Neural progenitor cell (in vitro differentiated cells): ENCODE data around the gene SYT1. TPM values are rescaled to one million over a fixed set of nuclear protein-coding genes. Genes with fewer than 3 reads are reported as not detected.

Source experiments
- DNase-seq: peaks from one replicate; pipeline ENCODE4 v3.0.0-alpha.2; 2016; ENCODE audit warnings: low spot score
- H2AFZ ChIP-seq: fragments of 200-600 bp; sonication (generic); replicated peaks from 2 replicates; pipeline ENCODE4 v1.6.1; 2016; ENCODE audit warnings: antibody characterized with exemption
- H3F3A ChIP-seq: fragments of 200-600 bp; sonication (generic); 2 replicates; pipeline ENCODE4 v1.6.1; 2016; ENCODE audit warnings: antibody characterized with exemption, low read depth
- H3K27ac ChIP-seq: fragments of 200-600 bp; sonication (generic); 2 replicates; pipeline ENCODE4 v1.5.1; 2016; ENCODE audit warnings: mild to moderate bottlenecking
- H3K27me3 ChIP-seq: fragments of 200-600 bp; sonication (generic); 2 replicates; pipeline ENCODE4 v1.6.1; 2016; ENCODE audit warnings: mild to moderate bottlenecking, moderate library complexity
- H3K36me3 ChIP-seq: fragments of 200-600 bp; sonication (generic); 2 replicates; pipeline ENCODE4 v1.5.1; 2016
- H3K4me1 ChIP-seq: fragments of 200-600 bp; sonication (generic); 2 replicates; pipeline ENCODE4 v1.6.1; 2016; ENCODE audit warnings: mixed run types
- H3K4me2 ChIP-seq: fragments of 200-600 bp; sonication (generic); 2 replicates; pipeline ENCODE4 v1.6.1; 2016
- H3K4me3 ChIP-seq: fragments of 200-600 bp; sonication (generic); 2 replicates; pipeline ENCODE4 v1.5.1; 2016
- H3K79me2 ChIP-seq: fragments of 200-600 bp; sonication (generic); 2 replicates; pipeline ENCODE4 v1.6.1; 2016; ENCODE audit warnings: low read depth
- H3K9ac ChIP-seq: fragments of 200-600 bp; sonication (generic); 2 replicates; pipeline ENCODE4 v1.6.1; 2016
- H3K9me3 ChIP-seq: fragments of 200-600 bp; sonication (generic); 2 replicates; pipeline ENCODE4 v1.5.1; 2016; ENCODE audit warnings: low read depth
- H4K20me1 ChIP-seq: fragments of 200-600 bp; sonication (generic); 2 replicates; pipeline ENCODE4 v1.6.1; 2016; ENCODE audit warnings: low read depth
- H3K27ac Mint-ChIP-seq: 3 replicates; pipeline ENCODE4 v1.8.0; 2021; ENCODE audit warnings: mixed read lengths
- H3K27me3 Mint-ChIP-seq: 2 replicates; pipeline ENCODE4 v1.8.0; 2022; ENCODE audit warnings: low read depth, mild to moderate bottlenecking, inconsistent platforms, moderate library complexity, mixed read lengths; ENCODE audit not compliant: insufficient read depth
- H3K36me3 Mint-ChIP-seq: 3 replicates; pipeline ENCODE4 v1.8.0; 2021; ENCODE audit warnings: mixed read lengths
- H3K4me1 Mint-ChIP-seq: 3 replicates; pipeline ENCODE4 v1.8.0; 2021; ENCODE audit warnings: mixed read lengths
- H3K4me3 Mint-ChIP-seq: 3 replicates; pipeline ENCODE4 v1.8.0; 2021; ENCODE audit warnings: mild to moderate bottlenecking, moderate library complexity, mixed read lengths
- H3K9me3 Mint-ChIP-seq: 3 replicates; pipeline ENCODE4 v1.8.0; 2020; ENCODE audit warnings: mixed read lengths
- CTCF ChIP-seq: fragments of 200-600 bp; sonication (generic); IDR thresholded peaks from 2 replicates; pipeline ENCODE4 v1.5.1; 2017; ENCODE audit warnings: antibody characterized with exemption, mild to moderate bottlenecking
- EZH2 ChIP-seq: fragments of 200-600 bp; sonication (generic); IDR thresholded peaks from 2 replicates; pipeline ENCODE4 v1.6.1; 2017; ENCODE audit warnings: antibody characterized with exemption, mild to moderate bottlenecking, moderate library complexity
- EZH2phosphoT487 ChIP-seq: fragments of 200-600 bp; sonication (generic); IDR thresholded peaks from 2 replicates; pipeline ENCODE4 v1.6.1; 2017; ENCODE audit warnings: antibody characterized with exemption
- total RNA-seq: library from RNA; depleted of rRNA; stranded (reverse); fragments of >200 nt; gene quantifications from 2 replicates; pipeline ENCODE4 v1.2.3, GENCODE V29; 2015; ENCODE audit warnings: low replicate concordance

Gene SYT1
- total RNA-seq, 1 donor from 2014 or later = 36.9 TPM

GRCh38 chr12:79380402-79380801 lies 515.8 kb downstream of the SYT1 start:
- Histone ChIP-seq H2AFZ (no peak overlapping the region), H3K9me3 (no peaks in the 10 kb centered on the region), H3K4me3 (no peak overlapping the region), H3K9ac (no peak overlapping the region), H3K4me1 (peaks cover 27% of the 10 kb centered on the region), H3K4me2 (no peak overlapping the region), H3K36me3 (no peaks in the 10 kb centered on the region), H3K27me3 (no peaks in the 10 kb centered on the region), H4K20me1 (peaks cover 8% of the 10 kb centered on the region), H3K79me2 (no peaks in the 10 kb centered on the region), H3K27ac (no peak overlapping the region), H3F3A (peaks cover 9% of the 10 kb centered on the region)
- no peaks in the 10 kb centered on the region for H3K27me3 Mint-ChIP-seq
- no peaks in the 10 kb centered on the region for H3K36me3 Mint-ChIP-seq
- DNase-seq = no peak
- TF ChIP-seq EZH2 (no peak), CTCF (no peak), EZH2phosphoT487 (no peak)
- peaks cover 26% of the 10 kb centered on the region for H3K4me1 Mint-ChIP-seq
- H3K4me3 Mint-ChIP-seq = no peak overlapping the region
- H3K9me3 Mint-ChIP-seq = no peaks in the 10 kb centered on the region
- H3K27ac Mint-ChIP-seq = no peak overlapping the region

DNA sequence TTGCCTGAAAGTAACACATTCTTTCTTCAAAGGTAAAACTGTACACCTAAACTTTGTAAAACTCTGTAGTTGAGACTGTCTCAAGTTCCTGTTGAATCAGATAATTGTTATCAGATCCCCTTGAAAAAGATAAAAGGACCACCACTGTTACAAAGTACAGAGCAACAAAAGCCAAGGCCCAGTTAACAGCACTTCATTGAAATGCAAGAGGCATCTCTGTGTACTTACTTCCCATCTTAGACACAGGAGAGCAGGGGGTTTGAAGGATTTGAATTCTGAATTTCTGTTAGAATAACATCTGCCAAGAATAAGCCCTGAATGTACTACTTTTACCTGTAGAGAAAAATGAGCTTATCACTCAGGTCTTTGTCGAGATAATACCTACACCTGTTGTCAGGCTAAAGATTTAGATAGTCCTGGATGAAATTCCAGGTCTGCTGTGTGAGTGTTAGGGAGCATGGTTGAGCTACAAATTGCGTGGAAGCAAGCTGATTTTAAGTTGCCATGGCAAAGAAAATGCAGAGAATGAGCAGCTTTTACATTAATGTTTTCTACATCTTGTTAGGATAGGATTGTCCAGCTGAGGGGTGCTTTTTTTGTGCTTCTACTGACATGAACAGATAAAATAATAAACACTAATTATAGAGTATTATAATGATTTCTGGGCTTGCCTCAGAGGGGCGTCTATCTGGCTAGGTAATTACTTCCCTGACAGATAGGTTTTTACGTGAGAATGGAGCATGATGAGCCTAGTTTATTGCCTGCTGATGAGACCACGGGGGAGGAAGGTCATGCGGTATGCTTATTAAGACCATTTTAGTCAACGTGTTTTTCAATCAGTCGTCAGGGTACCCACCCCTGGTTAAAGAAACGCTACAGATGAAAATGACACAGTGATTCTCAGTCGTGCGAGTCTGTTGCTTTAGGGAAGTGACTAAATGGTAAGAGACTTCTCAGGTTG lies 517.0 kb downstream of the SYT1 start:
- H3K4me1 ChIP-seq = peaks cover 27% of the 10 kb centered on the region
- TF ChIP-seq CTCF (no peak), EZH2 (no peak), EZH2phosphoT487 (no peak)

DNA sequence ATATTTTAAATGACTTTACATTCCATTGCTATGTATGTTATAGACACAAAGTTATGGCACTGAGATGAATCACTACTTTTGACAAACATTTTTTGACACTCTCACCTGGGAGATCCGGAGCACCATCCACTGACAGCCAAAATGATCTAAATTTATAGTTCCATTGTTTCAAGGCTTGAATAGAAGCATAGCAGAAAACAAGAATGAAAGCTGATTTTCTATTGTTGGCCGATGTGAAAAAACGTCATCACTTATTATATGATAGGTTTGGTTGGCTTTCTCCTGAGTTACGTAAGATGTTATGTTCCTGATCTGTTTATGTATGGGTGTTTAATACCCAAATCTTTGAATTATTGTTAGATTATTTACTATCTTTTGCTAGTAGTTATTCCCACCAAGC lies 520.0 kb downstream of the SYT1 start:
- no peaks in the 10 kb centered on the region for H3K36me3 ChIP-seq
- H3K9ac ChIP-seq = no peak overlapping the region
- H3K4me1 ChIP-seq = peaks cover 16% of the 10 kb centered on the region
- no peak overlapping the region for H2AFZ ChIP-seq
- Mint-ChIP-seq H3K36me3 (no peaks in the 10 kb centered on the region), H3K27ac (no peak overlapping the region), H3K4me3 (no peak overlapping the region), H3K9me3 (no peaks in the 10 kb centered on the region), H3K4me1 (peaks cover 26% of the 10 kb centered on the region), H3K27me3 (no peaks in the 10 kb centered on the region)
- H3K9me3 ChIP-seq = no peaks in the 10 kb centered on the region
- DNase-seq = no peak
- H3F3A ChIP-seq = peaks cover 9% of the 10 kb centered on the region
- no peak overlapping the region for H3K27ac ChIP-seq
- peaks cover 8% of the 10 kb centered on the region for H4K20me1 ChIP-seq
- no peak overlapping the region for H3K4me2 ChIP-seq
- H3K27me3 ChIP-seq = no peaks in the 10 kb centered on the region
- H3K79me2 ChIP-seq = no peaks in the 10 kb centered on the region
- no peak for TF ChIP-seq EZH2phosphoT487
- TF ChIP-seq EZH2 = no peak
- TF ChIP-seq CTCF = no peak
- H3K4me3 ChIP-seq = no peak overlapping the region

More for the DNA sequence above, 517.0 kb downstream of the SYT1 start:
- no peak overlapping the region for H3K4me3 Mint-ChIP-seq
- DNase-seq = no peak
- H3K27me3 Mint-ChIP-seq = no peaks in the 10 kb centered on the region
- no peaks in the 10 kb centered on the region for H3K9me3 Mint-ChIP-seq
- Histone ChIP-seq H3K4me3 (no peak overlapping the region), H3F3A (peaks cover 9% of the 10 kb centered on the region), H3K9me3 (no peaks in the 10 kb centered on the region), H3K36me3 (no peaks in the 10 kb centered on the region), H3K9ac (no peak overlapping the region), H3K27ac (no peak overlapping the region), H4K20me1 (peaks cover 8% of the 10 kb centered on the region), H3K27me3 (no peaks in the 10 kb centered on the region), H2AFZ (no peak overlapping the region), H3K79me2 (no peaks in the 10 kb centered on the region), H3K4me2 (peak overlapping the region; percentile 37)
- peaks cover 26% of the 10 kb centered on the region for H3K4me1 Mint-ChIP-seq
- H3K27ac Mint-ChIP-seq = peak overlapping the region; percentile 81
- no peaks in the 10 kb centered on the region for H3K36me3 Mint-ChIP-seq
